ENCODE results near the gene XCL2. TPM values are rescaled to one million over a fixed set of nuclear protein-coding genes. Genes with fewer than 3 reads are reported as not detected.
"Not testable (repeated sequence)": the region's sequence is repeated elsewhere in the genome, so short reads cannot be mapped to it uniquely, and the experiment has no call there.

XCL2 gene
- total RNA-seq, 1 donor from 2014 or later, result 1.7 TPM

GRCh38 chr1:168556647-168557046 is 12.8 kb upstream of the XCL2 start:
- no peak for DNase-seq

DNA sequence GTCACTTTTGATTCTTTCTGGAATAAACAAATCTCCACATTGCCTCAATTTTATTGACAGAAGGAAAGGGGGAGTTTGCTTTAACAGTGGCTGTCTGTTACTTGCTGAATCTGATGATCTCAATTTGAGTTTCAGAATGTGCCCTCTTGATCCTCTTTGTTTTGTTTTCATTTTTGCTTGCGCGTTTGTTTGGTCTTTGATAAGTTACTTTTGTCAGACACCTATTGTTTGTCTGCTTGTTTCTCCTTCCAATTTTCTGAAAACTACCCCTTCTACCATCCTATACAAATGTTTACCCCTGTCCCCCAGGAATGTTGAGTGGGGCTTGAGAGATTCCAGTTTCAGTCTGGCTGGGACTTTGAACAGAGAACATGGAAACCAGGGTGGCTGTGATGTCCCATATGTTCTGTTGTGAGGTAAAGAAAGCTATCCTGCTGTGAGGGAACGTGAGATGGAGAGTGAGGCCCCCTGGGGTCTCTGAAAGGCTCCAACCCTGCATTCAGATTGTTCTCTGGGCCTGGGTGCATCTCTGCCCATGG is 11.8 kb upstream of the XCL2 start:
- DNase-seq, result no peak

GRCh38 chr1:168554603-168555483 is 11.0 kb upstream of the XCL2 start:
- no peak for DNase-seq

DNA sequence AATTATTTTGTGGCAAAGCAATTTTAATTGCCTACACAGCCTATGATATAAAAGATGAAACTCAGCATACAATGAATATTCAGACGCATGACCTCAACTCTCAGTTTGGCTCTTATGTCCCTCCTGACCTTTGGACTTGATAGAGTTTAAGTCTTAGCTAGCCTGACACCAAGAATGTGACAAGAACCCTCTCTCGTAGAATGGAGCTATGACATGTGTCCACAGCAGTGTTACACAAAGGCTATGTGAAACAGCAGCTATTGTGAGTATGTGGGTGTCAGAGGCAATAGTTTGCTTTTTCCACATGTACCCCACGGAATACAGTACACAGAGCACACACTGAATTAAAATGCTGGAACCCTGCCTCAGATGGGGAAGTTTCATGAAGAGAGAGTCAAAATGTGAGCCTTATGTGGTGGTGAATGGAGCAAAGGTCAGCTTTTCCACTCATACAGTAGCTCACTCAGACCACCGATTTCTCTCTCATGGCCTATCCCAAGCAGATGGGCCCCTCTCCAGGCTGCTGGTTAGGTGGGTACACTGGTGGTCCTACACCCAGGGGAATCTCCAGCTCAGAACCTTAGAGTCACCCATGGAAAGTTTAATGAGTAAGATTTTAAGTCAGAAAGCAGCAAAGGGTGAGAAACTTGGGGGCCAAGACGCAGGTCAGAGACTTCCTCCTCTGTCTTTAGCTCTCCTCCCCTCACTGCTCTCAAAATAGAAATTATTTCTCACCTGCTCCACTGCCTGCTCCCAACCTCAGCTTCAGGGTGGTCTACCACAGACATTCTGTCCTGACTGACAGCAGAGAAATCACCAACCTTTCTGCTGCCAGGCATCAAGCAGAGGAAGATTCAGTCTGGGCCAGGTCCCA is 10.1 kb upstream of the XCL2 start:
- DNase-seq, result no peak

- DNase-seq, result no peak
These were observed 9.2 kb upstream of the XCL2 start for GRCh38 chr1:168552961-168553360.

GRCh38 chr1:168551688-168552087 is 7.9 kb upstream of the XCL2 start:
- DNase-seq, result no peak

DNA sequence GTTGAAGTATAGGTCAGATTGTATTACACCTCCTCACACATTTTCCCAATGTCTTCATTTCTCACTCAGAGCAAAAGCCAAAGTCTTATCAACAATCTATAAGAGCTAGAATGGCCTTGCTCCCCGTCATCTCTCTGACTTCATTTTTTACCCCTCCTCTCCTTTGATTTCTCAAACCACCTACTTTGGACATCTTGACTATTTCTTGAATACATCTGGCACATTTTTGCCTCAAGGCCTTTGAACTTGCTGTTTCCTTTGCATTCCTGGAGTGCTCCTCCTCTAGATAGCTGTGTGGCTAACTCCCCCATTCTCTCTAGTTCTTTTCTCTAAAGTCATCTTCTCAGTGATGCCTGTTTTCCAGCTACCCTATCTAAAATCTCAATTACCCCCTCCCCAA is 7.2 kb upstream of the XCL2 start:
- no peak for DNase-seq

- not testable (repeated sequence) for DNase-seq
These were observed 2.7 kb upstream of the XCL2 start for GRCh38 chr1:168546553-168546895.

DNA sequence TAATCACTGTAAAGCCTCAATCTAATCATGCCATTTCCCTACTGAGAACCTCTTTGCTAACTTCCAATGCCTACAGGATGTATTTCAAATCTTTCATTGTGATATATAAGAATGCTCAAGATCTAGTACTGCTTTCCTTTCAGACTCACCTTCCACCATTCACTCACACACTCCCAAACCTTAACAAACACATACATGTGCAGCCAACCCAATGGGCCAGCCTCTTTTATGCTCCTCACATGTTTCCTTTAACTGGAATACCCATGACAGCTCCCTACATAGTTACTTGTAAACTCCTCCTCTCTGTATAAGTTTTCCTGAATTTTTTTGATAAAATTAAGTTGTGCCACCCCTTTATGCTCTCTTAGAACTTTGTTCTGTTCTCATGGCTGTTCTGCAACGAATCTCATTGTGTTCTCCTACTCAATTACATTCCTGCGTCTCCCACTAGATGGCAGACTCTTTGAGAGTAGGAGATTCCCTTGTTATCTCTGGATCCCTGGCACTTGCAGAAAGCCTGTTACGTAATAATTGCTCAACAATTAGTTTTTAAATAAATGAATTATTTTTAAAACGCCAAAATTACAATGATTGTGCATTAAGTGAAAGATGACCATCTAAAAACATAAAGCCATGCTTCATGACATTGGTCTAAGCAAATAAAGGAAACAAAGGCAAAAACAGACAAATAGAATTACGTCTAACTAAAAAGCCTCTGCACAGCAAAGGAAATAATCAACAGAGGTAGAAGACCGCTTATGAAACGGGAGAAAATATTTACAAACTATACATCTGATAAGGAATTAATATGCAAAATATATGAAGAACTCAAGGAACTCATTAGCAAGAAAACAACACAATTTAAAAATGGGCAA is 2.1 kb upstream of the XCL2 start:
- not testable (repeated sequence) for DNase-seq

DNA sequence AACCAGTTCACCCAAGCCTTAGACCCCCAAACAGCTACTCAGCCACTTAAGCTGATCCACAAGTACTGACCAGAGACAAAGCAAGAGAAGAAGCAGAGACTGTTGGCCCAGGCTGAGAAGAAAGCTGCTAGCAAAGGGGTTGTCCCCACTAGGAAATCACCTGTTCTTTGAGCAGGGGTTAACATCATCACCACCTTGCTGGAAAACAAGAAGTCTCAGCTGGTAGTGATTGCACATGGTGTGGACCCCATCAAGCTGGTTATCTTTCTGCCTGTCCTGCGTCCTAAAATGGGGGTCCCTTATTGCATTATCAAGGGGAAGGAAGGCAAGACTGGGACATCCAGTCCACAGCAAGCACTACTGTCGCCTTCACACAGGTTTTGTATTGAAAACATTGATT is 819 bp downstream of the XCL2 start:
- not testable (repeated sequence) for DNase-seq

DNA sequence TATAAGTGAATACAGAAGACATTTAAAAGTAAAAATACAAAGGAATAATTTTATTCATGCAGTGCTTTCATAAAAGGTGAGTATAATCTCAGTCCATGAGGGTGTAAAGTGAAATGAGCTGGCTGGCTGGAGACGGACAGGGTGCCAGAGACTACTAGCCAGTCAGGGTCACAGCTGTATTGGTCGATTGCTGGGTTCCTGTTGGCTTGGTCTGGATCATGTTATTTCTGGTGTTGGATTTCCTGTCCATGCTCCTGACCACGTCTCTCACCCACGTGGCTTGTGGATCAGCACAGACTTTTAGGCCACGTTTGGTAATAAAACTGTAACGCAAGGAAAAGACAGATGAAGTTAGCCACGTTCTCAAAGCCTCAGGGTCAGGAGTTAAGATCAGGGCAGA is 3.0 kb downstream of the XCL2 start:
- DNase-seq, result not testable (repeated sequence)

DNA sequence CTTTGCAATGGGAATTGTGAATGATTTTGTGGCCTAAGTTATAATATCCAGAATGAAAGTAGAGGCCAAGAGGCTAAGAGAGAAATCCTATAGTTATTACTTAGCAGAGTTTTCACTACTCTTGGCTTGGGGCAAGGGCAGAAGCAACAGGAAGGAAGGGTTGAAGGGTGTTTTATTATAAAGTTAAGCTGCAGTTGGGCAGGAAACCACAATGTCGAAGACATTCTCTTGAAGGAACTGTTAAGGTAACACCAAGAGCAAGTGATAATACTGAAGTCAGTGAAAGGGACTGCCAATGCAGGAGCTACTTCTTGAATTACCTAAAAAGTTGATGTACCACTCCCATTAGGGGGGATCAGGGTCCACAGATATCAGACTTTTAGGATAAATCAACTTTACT is 8.3 kb downstream of the XCL2 start:
- no peak for DNase-seq

DNA sequence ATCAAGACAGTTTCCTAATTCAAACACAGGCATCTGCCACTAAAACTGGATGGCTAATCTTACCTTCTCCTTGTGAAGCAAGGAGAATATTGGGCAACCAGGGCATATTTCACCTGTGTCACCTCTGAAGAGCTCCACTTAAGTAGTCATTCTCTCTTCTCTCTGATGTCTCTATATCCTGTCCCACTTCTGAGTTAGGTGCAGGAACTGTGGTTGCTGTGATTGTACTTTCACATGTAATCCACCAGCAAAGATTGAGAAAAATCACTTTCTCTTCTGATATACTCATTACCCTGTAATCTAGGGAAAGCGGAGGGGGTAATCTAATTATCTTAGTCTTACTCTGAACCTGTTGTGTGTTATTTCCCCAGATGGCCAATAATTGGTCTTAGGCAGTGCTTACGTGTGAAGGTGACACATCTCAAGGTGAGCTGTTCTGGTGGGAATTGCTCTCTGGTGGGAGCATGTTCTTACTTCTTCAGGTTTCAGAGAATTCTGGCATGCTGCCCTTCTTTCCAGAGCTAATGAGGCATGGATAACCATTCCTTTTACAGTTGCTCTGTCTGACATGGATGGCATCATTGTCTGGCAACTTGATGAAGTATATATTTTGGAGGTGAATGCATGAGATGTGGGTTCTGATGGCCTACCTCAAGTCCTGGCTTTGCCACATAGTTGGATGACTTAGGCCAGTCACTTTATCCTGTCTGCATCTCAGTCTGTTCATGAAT is 12.0 kb downstream of the XCL2 start:
- DNase-seq, result no peak

DNA sequence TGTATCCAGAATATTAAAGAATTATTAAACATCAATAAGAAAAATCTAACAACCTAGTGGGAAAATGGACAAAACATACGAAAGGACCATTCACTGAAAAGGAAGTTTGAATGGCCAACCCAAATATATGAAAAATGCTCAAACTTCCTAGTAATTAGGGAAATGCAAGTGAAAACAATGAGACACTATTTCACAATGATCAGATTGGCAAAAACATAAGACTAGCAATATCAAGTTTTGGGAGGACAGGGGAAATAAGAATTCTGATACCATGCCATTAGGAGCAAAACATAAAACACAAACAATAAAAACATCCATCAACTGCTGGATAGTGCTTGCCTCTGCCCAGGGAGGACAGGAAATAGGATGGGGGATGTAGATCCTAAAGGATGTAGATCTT is 14.3 kb downstream of the XCL2 start:
- DNase-seq, result no peak

- DNase-seq, result no peak
These were observed 22.3 kb downstream of the XCL2 start for GRCh38 chr1:168521401-168522000.

GRCh38 chr1:168520832-168521231 is 23.0 kb downstream of the XCL2 start:
- DNase-seq, result no peak

GRCh38 chr1:168520052-168520751 is 23.6 kb downstream of the XCL2 start:
- DNase-seq, result no peak

DNA sequence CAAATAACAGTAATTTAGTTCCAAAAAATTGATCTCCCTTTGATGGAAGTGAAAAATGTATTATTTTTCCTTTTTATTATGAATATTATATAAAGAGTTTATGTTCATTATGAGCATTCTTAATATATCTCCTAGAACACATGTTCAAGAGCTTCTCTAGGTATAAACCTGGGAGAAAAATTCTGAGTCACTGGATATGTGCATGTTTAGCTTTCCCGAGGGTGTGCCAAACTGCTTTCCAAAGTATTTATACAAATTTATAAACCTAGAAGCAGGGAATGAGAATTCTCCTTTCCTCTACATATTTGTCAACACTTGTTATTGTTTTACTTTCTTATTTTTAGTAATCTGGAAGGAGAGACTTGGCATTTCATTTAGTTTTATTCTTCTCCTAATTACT is 25.0 kb downstream of the XCL2 start:
- DNase-seq, result no peak

GRCh38 chr1:168518201-168518689 is 25.6 kb downstream of the XCL2 start:
- DNase-seq, result no peak

GRCh38 chr1:168514455-168514854 is 29.3 kb downstream of the XCL2 start:
- no peak for DNase-seq

All from tongue (tissue), 2 donors.